Neutrophil (primary cell): ENCODE results near the gene DLG5.

Source experiments
- H3K27ac ChIP-seq: fragments of 200-600 bp; sonication (generic); 2 replicates; pipeline ENCODE4 v1.5.1; 2016; ENCODE audit warnings: mild to moderate bottlenecking, moderate library complexity
- H3K27me3 ChIP-seq: fragments of 200-600 bp; sonication (generic); 2 replicates; pipeline ENCODE4 v1.6.0; 2016; ENCODE audit warnings: mild to moderate bottlenecking
- H3K36me3 ChIP-seq: fragments of 200-600 bp; sonication (generic); 2 replicates; pipeline ENCODE4 v1.5.1; 2017
- H3K4me1 ChIP-seq, 2 experiments: fragments of 200-600 bp in 1 of 2; sonication (generic) in 1 of 2; 1 replicate in 1 of 2; 2 replicates in 1 of 2; pipeline versions ENCODE4 v1.5.1 to v1.6.1; 2013 to 2016; ENCODE audit warnings: low read depth in 1 of 2, low read length in 1 of 2, mild to moderate bottlenecking in 1 of 2, moderate library complexity in 1 of 2; ENCODE audit not compliant: control insufficient read depth in 1 of 2, insufficient read depth in 1 of 2
- H3K4me3 ChIP-seq, 2 experiments: fragments of 200-600 bp in 1 of 2; sonication (generic) in 1 of 2; 1 replicate in 1 of 2; 2 replicates in 1 of 2; pipeline ENCODE4 v1.5.1; 2013 to 2016; ENCODE audit warnings: low read depth in 1 of 2, low read length in 1 of 2, mild to moderate bottlenecking in 1 of 2, moderate library complexity in 1 of 2
- H3K9me3 ChIP-seq: fragments of 200-600 bp; sonication (generic); 2 replicates; pipeline ENCODE4 v1.5.1; 2016
- CTCF ChIP-seq: fragments of 200-600 bp; sonication (generic); IDR thresholded peaks from 2 replicates; pipeline ENCODE4 v1.5.1; 2016; ENCODE audit warnings: antibody characterized with exemption

DLG5 gene

GRCh38 chr10:77859865-77860282 is 66.7 kb downstream of the DLG5 start:
- no peak for TF ChIP-seq CTCF
- H3K27me3 ChIP-seq = no peaks in the 10 kb centered on the region
- no peaks in the 10 kb centered on the region for H3K4me1 ChIP-seq
- H3K9me3 ChIP-seq = no peaks in the 10 kb centered on the region
- H3K36me3 ChIP-seq = no peaks in the 10 kb centered on the region
- H3K4me3 ChIP-seq = no peak overlapping the region
- H3K27ac ChIP-seq = no peak overlapping the region

GRCh38 chr10:77859200-77859864 is 67.2 kb downstream of the DLG5 start:
- Histone ChIP-seq H3K36me3 (no peaks in the 10 kb centered on the region), H3K27ac (no peak overlapping the region), H3K4me3 (no peak overlapping the region), H3K4me1 (no peaks in the 10 kb centered on the region), H3K27me3 (no peaks in the 10 kb centered on the region), H3K9me3 (no peaks in the 10 kb centered on the region)
- no peak for TF ChIP-seq CTCF

- H3K4me1 ChIP-seq = no peaks in the 10 kb centered on the region
Measured at GRCh38 chr10:77857272-77857671, 69.3 kb downstream of the DLG5 start.

GRCh38 chr10:77856566-77856965 is 70.0 kb downstream of the DLG5 start:
- Histone ChIP-seq H3K9me3 (no peaks in the 10 kb centered on the region), H3K36me3 (no peaks in the 10 kb centered on the region), H3K4me1 (no peaks in the 10 kb centered on the region), H3K27me3 (no peaks in the 10 kb centered on the region), H3K4me3 (no peak overlapping the region), H3K27ac (no peak overlapping the region)
- no peak for TF ChIP-seq CTCF

More at GRCh38 chr10:77857272-77857671, 69.3 kb downstream of the DLG5 start:
- no peaks in the 10 kb centered on the region for H3K36me3 ChIP-seq
- no peaks in the 10 kb centered on the region for H3K9me3 ChIP-seq
- H3K4me3 ChIP-seq = no peak overlapping the region
- no peaks in the 10 kb centered on the region for H3K27me3 ChIP-seq
- no peak for TF ChIP-seq CTCF
- H3K27ac ChIP-seq = no peak overlapping the region

- H3K4me3 ChIP-seq = no peak overlapping the region
- no peaks in the 10 kb centered on the region for H3K36me3 ChIP-seq
- no peaks in the 10 kb centered on the region for H3K27me3 ChIP-seq
- no peak overlapping the region for H3K27ac ChIP-seq
- no peaks in the 10 kb centered on the region for H3K4me1 ChIP-seq
- no peaks in the 10 kb centered on the region for H3K9me3 ChIP-seq
- TF ChIP-seq CTCF = no peak
Measured at GRCh38 chr10:77855404-77856155, 71.0 kb downstream of the DLG5 start.
